Measurements from ENCODE around the gene SEL1L3. TPM values are rescaled to one million over a fixed set of nuclear protein-coding genes. Genes with fewer than 3 reads are reported as not detected.

SEL1L3 gene
- total and polyA plus RNA-seq, 9 of the 15 experiments (the other 6 are each of a cell fraction or from before 2014, with no cell fraction given), result 10.0 to 44.3 (median 21.6) TPM

GRCh38 chr4:25879991-25880651, 17.3 kb upstream of the SEL1L3 start:
- TF ChIP-seq CEBPG (CRISPR knock-in tag; IDR thresholded peaks at IDR 0.05) (no peak), CEBPG (tag; conservative IDR thresholded peaks at IDR 0.05 in 1 of 2, IDR thresholded peaks at IDR 0.05 in 1 of 2) (peak; percentile 46 to 82), CEBPB (tag; IDR thresholded peaks at IDR 0.05) (peak; percentile 89), XRCC4 (IDR thresholded peaks at IDR 0.05; ENCODE audit: extremely low read depth, insufficient read depth, insufficient read length) (no peak)
- WGBS (ENCODE audit: insufficient coverage, low coverage, missing lambda C conversion rate), result 5% methylated on average over 7 of the region's 7 CpGs
- H3K9me3 ChIP-seq (replicated peaks; ENCODE audit: control insufficient read depth, insufficient read depth, low read depth, low read length), result no peaks in the 10 kb centered on the region
- CTCF ChIA-PET (ENCODE audit: low intra/inter-chr PET ratio), result no interaction called here
- H3K4me2 ChIP-seq (ENCODE audit: insufficient read depth, low read length), result no peak overlapping the region
- no peak overlapping the region for H3K4me3 ChIP-seq
- DNase-seq (ENCODE audit: extremely low read depth in 1 of 4, low spot score in 3 of 4), result no peak
- POLR2A ChIA-PET, result interaction anchor here (0.6 kb wide), 1 partner anchor 256 kb away, joined by 3 read pairs; no protein-coding TSS in a partner anchor
- intact Hi-C loops (cut with micrococcal nuclease) (no loop called here), in situ Hi-C loops (cut with MboI) (no loop called here)
- no TSS peak for BruUV-seq (replicated peaks)
- no peaks in the 10 kb centered on the region for H3K79me2 ChIP-seq (ENCODE audit: control insufficient read depth, insufficient read depth, low read length)
- H4K20me1 ChIP-seq (replicated peaks; ENCODE audit: control insufficient read depth, insufficient read depth, low read length), result no peaks in the 10 kb centered on the region
- no peaks in the 10 kb centered on the region for H3K9me1 ChIP-seq (ENCODE audit: control insufficient read depth, insufficient read depth, low read length)
- H2AFZ ChIP-seq (ENCODE audit: low read depth, low read length), result no peak overlapping the region
- FAIRE-seq, result no peak
- peaks cover 22 to 35% of the 10 kb centered on the region in 2 experiments for H3K27me3 ChIP-seq (ENCODE audit: control insufficient read depth in 2 of 2, insufficient read depth in 2 of 2, low read length in 2 of 2)
- no peaks in the 10 kb centered on the region for H3K4me1 ChIP-seq (replicated peaks in 1 of 2; ENCODE audit: control insufficient read depth in 2 of 2, insufficient read depth in 2 of 2, low read length in 2 of 2)
- H3K9ac ChIP-seq (ENCODE audit: insufficient read depth in 1 of 2, low read depth in 2 of 2, low read length in 2 of 2), result no peak overlapping the region
- no peak for ATAC-seq
- H3K36me3 ChIP-seq (ENCODE audit: control insufficient read depth, insufficient read depth, low read length), result no peaks in the 10 kb centered on the region
- H3K27ac ChIP-seq (ENCODE audit: extremely low read depth, low read depth, low read length), result no peak overlapping the region

DNA sequence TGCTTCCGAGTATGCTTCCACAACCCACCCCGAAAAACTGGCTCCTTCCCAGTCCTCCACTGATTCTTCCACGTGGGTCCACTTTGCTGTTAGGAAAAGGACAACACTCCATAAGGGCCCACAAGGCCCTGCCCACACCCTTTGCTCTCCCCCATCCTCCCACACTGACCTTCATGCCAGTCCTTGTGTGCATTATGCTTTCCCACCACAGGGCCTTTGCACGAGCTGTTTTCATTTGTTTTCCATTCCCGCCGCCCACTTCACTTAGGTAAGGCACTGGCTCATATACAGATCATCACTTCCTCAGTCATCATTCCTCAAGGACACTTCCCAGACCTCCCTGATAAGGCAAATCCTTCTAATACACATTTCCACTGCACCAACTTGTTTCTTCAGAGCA, 16.8 kb upstream of the SEL1L3 start:
- Histone ChIP-seq H3K9me1 (ENCODE audit: control insufficient read depth, insufficient read depth, low read length) (no peaks in the 10 kb centered on the region), H3K4me3 (no peak overlapping the region), H3K79me2 (ENCODE audit: control insufficient read depth, insufficient read depth, low read length) (no peaks in the 10 kb centered on the region), H3K9ac (ENCODE audit: insufficient read depth in 1 of 2, low read depth in 2 of 2, low read length in 2 of 2) (no peak overlapping the region), H2AFZ (ENCODE audit: low read depth, low read length) (no peak overlapping the region), H3K9me3 (replicated peaks; ENCODE audit: control insufficient read depth, insufficient read depth, low read depth, low read length) (no peaks in the 10 kb centered on the region), H3K27ac (ENCODE audit: extremely low read depth, low read depth, low read length) (no peak overlapping the region), H3K4me2 (ENCODE audit: insufficient read depth, low read length) (no peak overlapping the region), H3K36me3 (ENCODE audit: control insufficient read depth, insufficient read depth, low read length) (no peaks in the 10 kb centered on the region), H3K4me1 (replicated peaks in 1 of 2; ENCODE audit: control insufficient read depth in 2 of 2, insufficient read depth in 2 of 2, low read length in 2 of 2) (no peaks in the 10 kb centered on the region), H3K27me3 (ENCODE audit: control insufficient read depth in 2 of 2, insufficient read depth in 2 of 2, low read length in 2 of 2) (peaks cover 22 to 35% of the 10 kb centered on the region in 2 experiments), H4K20me1 (replicated peaks; ENCODE audit: control insufficient read depth, insufficient read depth, low read length) (no peaks in the 10 kb centered on the region)
- POLR2A ChIA-PET, result interaction anchor here (0.6 kb wide), 1 partner anchor 255 kb away, joined by 3 read pairs; no protein-coding TSS in a partner anchor
- no peak for DNase-seq (ENCODE audit: extremely low read depth in 1 of 4, low spot score in 3 of 4)
- whole genome bisulfite sequencing (ENCODE audit: insufficient coverage, low coverage, missing lambda C conversion rate), result 2% methylated on average over 6 of the region's 6 CpGs
- CTCF ChIA-PET (ENCODE audit: low intra/inter-chr PET ratio), result no interaction called here
- ATAC-seq, result no peak
- TF ChIP-seq SMARCE1 (IDR thresholded peaks at IDR 0.05) (no peak), BCOR (IDR thresholded peaks at IDR 0.05) (peak; percentile 62; the same call in 1 of the 2 replicates), ZNF707 (CRISPR knock-in tag; conservative IDR thresholded peaks at IDR 0.05) (no peak), KDM1A (IDR thresholded peaks at IDR 0.05) (0 out of 4 replicates have a peak, but pooled peaks of 1 of the 2 experiments have one; percentile 29), SRSF3 (IDR thresholded peaks at IDR 0.05; ENCODE audit: insufficient read depth, low read length) (no peak), RBM25 (IDR thresholded peaks at IDR 0.05; ENCODE audit: low read depth, low read length, severe bottlenecking) (peak; percentile 64)
- intact Hi-C loops (cut with micrococcal nuclease) (no loop called here), in situ Hi-C loops (cut with MboI) (no loop called here)
- no TSS peak for BruUV-seq (replicated peaks)
- FAIRE-seq, result no peak
